ENCODE measurements around the gene VWA8.

The VWA8 gene

DNA sequence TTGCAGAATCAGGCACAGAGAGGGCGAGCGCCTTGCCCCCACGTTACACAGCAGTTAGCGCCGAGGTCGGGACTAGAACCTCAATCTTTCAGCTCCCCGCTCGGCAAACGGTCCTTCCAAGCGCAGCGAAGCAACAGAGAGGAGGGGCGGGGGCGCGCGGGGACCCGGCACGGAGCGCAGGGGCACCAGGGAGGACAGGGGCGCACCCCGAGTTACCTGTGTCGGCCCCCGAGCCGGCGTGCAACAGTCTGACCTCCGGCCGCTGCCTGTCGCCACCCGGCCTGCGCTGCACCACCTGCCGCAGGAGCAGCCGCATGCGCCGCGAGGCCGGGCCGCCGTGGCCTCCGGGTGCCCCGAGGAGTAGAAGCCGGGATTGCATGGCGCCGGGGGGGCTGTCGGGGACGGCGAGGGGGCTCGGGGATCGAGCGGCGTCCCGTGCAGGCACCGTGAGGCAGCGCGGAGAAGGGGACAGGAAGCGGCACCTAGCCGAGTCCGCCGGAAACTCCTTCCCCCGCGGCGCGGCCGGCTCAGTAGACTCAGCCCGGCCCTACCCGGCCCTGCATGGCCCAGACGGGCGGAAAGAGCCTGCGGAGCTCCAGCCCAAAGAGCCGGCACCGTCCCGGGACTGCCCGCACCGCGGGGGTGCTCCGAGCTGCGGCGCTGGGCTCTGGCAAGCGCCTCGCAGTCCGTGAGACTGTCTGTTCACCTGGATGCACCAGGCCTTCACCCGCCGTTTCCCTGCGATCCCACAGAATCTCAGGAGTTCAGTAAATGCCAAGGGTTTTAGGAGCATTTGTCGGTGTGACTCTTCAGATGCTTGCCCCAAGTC lies at the start of gene VWA8:
VWA8 (minus strand) TSS at position 473 of the 829 bp plus-strand sequence; CDS start at position 379, 94 bp downstream.
- peak within 1 kb of the TSS; percentile 64 for H3K4me3 ChIP-seq (ENCODE audit: low read depth, low read length)

GRCh38 chr13:42009057-42009456 lies 48.1 kb upstream of the VWA8 start:
- no peak for DNase-seq (ENCODE audit: low read depth)
- H3K4me3 ChIP-seq (ENCODE audit: low read depth, low read length) = no peak overlapping the region

More for the DNA sequence above, at the start of gene VWA8:
- peak; percentile 33 for DNase-seq (ENCODE audit: low read depth)

DNA sequence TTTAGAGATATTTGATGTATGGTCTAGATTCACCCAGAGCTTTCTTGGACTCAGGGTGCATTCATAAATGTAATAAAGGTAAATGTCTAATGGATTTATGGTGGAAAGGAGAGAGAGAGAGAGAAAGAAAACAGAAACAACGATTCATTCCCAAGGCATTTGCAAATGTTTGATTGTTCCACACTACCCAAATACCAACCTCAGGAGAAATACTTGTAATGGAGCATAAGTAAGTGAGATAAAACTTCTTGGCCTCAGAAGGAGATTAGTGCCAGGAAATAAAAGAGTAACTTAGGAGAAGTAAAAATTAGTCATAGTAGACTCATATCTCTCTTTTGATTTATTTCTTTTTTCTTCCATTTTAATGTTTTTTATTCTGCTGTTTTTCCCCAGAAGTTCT lies 46.9 kb upstream of the VWA8 start:
- DNase-seq (ENCODE audit: low read depth) = no peak

GRCh38 chr13:42002066-42002465 lies 41.2 kb upstream of the VWA8 start:
- DNase-seq (ENCODE audit: low read depth) = no peak
- no peak overlapping the region for H3K4me3 ChIP-seq (ENCODE audit: low read depth, low read length)

More for the DNA sequence above, 46.9 kb upstream of the VWA8 start:
- no peak overlapping the region for H3K4me3 ChIP-seq (ENCODE audit: low read depth, low read length)

DNA sequence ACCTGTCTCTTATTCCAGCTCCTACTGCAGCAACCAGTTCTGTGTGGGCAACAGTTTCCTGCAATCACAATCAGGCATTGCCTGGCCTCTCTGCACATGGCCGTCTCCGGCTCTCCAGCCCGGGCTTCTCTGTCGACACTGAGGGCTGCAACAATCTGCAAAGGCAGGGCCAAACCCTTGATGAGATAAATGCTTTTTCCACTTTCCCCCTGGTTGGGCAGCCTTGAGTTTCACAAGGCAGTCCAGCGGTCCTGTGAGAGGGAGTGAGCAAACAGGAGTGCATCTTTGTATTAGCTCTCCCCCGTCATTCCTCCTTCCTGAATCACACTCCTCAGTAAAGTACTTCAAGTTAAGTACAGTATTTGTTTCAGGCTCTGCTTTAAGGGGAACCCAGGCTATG lies 40.7 kb upstream of the VWA8 start:
- no peak overlapping the region for H3K4me3 ChIP-seq (ENCODE audit: low read depth, low read length)
- DNase-seq (ENCODE audit: low read depth) = peak; percentile 81

DNA sequence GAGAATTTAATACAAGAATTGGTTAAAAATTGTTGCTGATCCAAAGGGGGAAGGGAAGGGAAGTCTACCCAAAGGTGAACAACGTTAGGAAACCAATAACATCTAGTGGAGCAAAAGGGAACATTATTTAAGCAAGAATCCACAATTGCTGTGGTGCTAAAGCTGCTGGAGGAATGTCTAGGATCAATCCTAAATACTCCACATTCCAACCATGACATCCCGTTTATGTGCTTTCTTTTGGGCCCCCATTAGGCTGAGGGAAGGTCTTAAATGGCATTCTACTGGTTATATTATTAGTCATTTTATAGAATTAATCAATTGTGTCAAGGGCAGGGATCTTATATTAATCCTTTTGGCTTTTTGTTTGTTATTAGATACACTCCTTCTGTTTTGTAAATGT lies 39.9 kb upstream of the VWA8 start:
- DNase-seq (ENCODE audit: low read depth) = no peak
- no peak overlapping the region for H3K4me3 ChIP-seq (ENCODE audit: low read depth, low read length)

- H3K4me3 ChIP-seq (ENCODE audit: low read depth, low read length) = no peak overlapping the region
- no peak for DNase-seq (ENCODE audit: low read depth)
Measured at GRCh38 chr13:41997396-41997795, 36.5 kb upstream of the VWA8 start.

DNA sequence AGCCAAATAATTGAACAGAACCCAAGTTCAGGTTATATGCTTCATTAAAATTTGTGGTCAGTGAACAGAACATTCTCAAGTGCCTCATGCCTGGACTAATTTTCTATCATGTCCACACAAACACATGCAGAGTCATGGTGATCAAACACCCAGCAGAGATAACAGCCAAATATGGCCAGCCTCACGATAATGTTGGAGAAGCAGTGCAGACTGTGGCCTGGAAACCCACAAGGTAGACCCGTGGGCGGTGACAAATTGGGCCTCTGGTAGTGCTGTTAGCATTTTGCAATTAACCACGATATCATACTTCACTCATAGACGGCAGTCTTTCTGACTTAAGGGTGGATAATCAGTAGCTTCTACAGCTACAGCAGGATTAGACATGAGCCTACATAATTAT lies 35.0 kb upstream of the VWA8 start:
- no peak overlapping the region for H3K4me3 ChIP-seq (ENCODE audit: low read depth, low read length)
- peak; percentile 53 for DNase-seq (ENCODE audit: low read depth)

- no peak overlapping the region for H3K4me3 ChIP-seq (ENCODE audit: low read depth, low read length)
- no peak for DNase-seq (ENCODE audit: low read depth)
Measured at GRCh38 chr13:41995336-41995735, 34.4 kb upstream of the VWA8 start.

DNA sequence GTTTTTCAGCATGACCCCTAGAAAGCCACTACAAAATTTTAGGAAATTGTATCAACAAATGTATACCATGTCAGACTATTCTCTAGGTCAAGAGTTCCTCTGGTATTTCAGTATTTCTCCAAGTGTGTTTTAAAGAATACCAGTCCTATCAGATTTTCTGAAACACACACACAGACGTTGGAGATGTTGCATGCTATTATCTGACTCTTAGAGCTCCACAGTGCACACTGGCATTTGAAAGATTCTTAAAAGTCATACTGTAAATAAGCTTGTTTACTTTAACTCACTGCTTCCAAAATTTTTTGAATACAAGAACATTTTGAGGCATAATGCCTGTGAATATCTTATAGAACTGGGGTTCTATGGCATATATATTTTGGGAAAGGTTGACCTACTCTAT lies 33.8 kb upstream of the VWA8 start:
- H3K4me3 ChIP-seq (ENCODE audit: low read depth, low read length) = no peak overlapping the region
- no peak for DNase-seq (ENCODE audit: low read depth)

DNA sequence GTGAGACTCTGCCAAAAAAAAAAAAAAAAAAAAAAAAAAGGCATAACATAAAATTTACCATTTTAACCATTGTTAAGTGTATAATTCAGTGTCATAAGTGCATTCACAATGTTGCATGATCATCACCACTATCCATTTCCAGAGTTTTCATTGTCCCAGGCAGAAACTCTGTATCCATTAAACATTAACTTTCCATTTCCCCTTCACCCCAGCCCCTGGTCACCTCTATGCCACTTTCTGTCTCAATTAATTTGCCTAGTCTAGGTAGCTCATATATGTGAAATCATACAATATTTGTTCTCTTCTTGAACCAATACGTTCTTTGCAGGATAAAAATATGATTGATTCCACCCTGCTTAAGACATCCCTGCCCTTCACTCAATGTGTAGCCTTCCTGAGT lies 31.0 kb upstream of the VWA8 start:
- no peak overlapping the region for H3K4me3 ChIP-seq (ENCODE audit: low read depth, low read length)
- no peak for DNase-seq (ENCODE audit: low read depth)

DNA sequence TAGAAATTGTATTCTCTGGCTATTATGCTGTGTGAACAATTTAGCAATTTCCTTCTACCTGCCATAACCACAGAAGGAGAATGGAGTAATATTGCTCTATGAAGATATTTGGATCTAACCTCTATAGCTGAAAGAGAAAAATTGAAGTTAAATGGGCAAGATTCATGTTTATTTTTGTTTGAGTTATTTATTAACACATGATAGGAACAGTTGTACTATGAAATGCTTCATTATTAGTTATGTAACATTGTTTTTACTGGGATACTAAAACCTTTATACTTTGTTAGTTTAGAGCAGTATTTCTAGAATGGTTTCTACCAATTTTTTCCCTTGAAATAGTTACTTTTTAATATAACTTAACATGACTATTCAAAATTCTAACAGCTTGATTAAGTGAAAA lies 27.3 kb upstream of the VWA8 start:
- no peak overlapping the region for H3K4me3 ChIP-seq (ENCODE audit: low read depth, low read length)
- DNase-seq (ENCODE audit: low read depth) = no peak

DNA sequence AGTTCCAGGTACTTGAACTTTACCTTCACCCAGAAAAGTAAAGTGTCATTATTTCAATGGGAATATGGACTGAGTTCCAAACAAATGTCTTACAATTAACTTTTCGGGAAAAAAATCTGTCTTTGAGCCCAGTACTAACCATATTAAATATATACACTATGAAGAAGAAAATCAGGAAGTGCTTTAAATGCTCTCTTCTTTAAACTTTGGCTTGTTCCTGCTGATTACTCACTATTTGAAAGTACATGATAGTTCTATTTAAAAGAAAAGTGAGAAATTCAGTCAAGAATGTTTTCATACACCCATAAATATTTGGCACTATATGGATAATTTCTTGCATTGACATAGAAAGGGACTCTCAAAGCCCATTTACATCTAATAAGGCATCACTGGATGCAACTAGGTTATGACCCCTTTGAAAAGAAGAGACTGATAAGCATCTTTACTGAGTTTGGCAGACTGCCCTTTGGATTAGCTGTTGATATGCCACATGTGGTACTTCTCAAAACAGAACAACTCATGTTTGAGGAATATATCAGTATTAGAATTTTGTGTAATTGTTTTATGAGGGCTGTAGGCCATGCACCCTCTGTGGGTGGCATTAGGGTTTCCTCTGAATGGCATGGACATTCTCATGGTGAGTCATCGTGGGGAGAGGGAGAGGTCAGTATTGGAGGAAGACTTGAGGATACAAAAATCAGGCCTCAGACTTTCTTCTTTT lies 25.0 kb upstream of the VWA8 start:
- no peak overlapping the region for H3K4me3 ChIP-seq (ENCODE audit: low read depth, low read length)
- DNase-seq (ENCODE audit: low read depth) = peak; percentile 14

DNA sequence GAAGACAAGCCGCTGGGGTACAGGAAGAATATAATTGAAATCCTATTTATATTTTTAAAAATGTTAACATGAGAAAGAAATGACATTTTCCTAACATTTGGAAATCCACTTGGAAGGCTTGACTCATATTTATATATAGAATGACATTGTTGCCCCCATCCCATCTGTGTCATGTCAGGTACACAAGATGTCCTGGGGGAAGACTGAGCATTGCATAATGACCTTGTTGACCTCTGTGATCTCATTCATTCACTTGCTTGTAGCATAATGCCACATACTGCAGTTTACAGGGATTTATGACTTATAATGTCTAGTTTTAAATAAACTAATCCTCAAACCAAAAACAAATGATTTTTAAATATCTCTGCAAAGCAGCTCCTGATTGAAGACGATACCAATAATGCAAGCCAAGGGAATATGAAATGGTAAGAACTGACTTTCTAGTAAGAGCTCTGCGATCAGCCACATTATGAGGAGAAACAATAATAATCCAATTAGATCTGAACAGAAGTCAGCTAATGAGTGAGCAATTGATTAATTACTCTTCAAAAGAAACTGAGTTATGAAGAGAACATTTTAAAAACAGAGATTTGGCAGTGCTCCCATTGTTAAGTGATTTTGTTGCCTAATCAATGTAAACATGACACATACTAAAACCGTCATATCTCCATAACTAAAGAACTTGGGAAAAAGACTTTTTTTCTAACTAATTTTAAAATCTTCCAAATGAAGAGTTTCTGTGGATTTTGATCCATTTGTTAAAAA lies 21.2 kb upstream of the VWA8 start:
- no peak for DNase-seq (ENCODE audit: low read depth)
- no peak overlapping the region for H3K4me3 ChIP-seq (ENCODE audit: low read depth, low read length)

DNA sequence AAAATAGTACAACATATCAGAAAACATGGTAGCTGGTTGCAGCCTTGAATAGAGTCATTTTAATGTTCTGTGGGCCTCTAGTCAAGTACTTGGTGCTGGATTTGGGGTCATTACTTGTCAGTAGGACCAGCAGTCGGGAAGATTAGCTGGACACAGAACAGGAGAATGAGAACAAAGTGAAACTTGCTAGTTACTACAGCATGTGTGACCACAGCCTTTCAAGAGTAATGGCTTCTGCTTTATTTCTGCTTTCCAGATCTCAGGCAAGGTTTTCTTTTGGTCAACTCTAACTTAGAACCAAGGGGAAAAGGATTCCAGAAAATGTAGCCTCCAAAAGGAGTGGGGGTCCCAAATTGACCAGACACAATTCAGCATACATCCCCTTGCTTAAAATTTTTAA lies 17.1 kb upstream of the VWA8 start:
- H3K4me3 ChIP-seq (ENCODE audit: low read depth, low read length) = no peak overlapping the region
- DNase-seq (ENCODE audit: low read depth) = no peak

GRCh38 chr13:41976476-41976875 lies 15.6 kb upstream of the VWA8 start:
- no peak overlapping the region for H3K4me3 ChIP-seq (ENCODE audit: low read depth, low read length)
- DNase-seq (ENCODE audit: low read depth) = no peak

GRCh38 chr13:41974262-41974900 lies 13.5 kb upstream of the VWA8 start:
- H3K4me3 ChIP-seq (ENCODE audit: low read depth, low read length) = no peak overlapping the region
- DNase-seq (ENCODE audit: low read depth) = no peak

DNA sequence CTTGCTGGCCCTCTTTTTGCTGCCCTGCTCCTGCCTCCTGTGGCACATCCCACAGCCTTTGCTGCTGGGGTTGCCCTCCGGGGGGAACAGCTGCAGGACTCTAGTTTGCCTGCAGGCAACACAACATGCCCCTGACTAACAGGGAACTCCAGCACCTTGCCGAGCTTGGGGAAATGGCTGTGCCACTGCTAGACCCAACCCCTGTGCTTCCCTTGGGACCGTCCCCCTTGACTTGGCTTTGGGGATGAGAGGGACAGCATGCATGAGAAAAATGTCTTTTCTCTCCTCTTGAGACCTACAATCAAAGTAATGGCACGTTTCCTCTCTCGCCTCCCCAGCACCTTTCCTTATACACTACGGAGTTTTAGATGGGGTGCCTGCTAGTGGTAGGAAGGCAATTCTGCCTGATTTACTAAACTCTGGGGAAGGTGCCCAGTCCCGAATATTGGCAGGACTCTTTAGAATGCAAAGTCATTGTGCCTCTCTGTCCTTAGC lies 12.4 kb upstream of the VWA8 start:
- no peak overlapping the region for H3K4me3 ChIP-seq (ENCODE audit: low read depth, low read length)
- DNase-seq (ENCODE audit: low read depth) = no peak

DNA sequence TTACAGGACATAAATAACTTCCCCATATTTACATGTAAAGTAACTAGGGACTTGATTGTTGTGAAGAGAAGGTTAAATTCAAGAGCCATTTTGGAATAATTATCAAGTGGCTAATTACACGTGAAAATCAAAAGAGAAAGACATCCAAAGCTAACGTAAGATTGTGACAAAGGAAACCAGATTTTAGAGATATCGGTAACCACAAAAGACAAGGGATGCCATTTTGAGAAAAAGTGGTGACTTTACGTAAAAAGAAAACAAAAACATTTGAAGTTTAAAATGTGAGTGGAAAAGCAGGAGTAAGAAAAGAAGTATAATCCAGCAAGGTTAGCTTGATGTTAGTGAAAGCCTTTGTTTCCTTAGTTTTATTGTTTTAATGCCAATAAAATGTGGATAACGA lies 10.9 kb upstream of the VWA8 start:
- no peak overlapping the region for H3K4me3 ChIP-seq (ENCODE audit: low read depth, low read length)
- DNase-seq (ENCODE audit: low read depth) = no peak

DNA sequence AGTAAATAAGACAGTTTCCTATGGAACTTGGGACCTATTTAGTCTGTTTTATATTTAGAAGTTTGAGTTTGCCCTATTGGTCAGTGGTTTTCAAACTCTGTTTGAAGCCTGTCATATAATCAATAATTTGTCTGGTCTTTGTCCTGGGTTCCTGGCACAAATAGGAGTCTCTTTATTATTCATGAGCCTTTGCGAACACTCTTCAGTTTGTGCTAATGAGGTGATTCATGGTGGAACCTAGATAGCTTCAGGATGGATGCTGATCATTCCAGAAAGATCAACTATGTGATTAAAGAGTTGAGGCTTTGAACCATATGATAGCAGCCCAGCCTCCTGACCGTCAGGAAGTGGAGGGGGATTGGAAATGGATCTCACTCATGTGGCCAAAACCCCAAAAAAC lies 10.0 kb upstream of the VWA8 start:
- no peak for DNase-seq (ENCODE audit: low read depth)

More for the DNA sequence above, 10.0 kb upstream of the VWA8 start:
- no peak overlapping the region for H3K4me3 ChIP-seq (ENCODE audit: low read depth, low read length)
